Glomerular endothelial cell (primary cell): Measurements from ENCODE around the gene TRIM4. TPM values are rescaled to one million over a fixed set of nuclear protein-coding genes. Genes with fewer than 3 reads are reported as not detected.

Experiments
- DNase-seq: peaks from one replicate; pipeline ENCODE4 v3.0.0-alpha.2; 2011; ENCODE audit warnings: low read depth, low spot score; ENCODE audit errors: extremely low read depth
- total RNA-seq: library from RNA; depleted of rRNA; stranded (reverse); fragments of >200 nt; gene quantifications from 2 replicates; pipeline ENCODE4 v1.2.3, GENCODE V29; 2015

The TRIM4 gene
- total RNA-seq, 1 donor from 2014 or later: 26.7 TPM

DNA sequence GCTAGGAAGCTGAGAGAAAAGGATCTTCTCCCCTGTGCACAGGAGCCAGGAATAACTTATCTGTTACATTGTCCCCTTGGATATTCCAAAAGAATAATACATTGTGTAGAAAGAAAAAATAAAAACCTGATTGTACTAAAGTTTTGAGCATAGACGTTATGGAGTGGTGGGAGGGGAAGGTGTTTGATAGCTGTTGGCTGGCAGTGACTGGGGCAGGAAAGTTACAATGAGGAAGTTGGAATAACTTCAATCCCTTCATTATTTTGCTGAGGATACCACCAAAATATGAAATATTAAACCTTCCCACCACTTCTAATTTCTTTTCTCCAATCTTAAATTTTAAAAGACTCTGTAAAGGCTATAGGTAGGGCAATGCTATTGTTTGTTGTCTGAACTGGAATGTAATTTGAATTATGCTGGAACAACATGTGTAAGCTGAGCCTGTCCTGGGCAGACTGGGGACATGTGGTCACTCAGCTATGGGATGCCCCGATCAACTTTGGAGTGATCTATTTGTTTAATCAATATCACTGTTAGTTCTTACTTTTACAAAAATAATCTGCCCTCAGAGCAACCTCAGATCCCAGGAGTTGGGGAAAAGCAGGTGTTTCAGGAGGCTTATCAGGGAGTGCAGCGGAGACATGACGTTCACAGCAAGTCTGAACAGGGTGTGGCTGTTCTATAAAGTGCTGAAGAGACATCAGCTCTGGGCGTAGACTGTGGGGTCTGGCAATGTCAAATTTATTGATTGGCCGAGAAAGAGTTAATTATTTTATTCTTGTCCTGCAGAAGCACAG is 70.7 kb downstream of the TRIM4 start:
- DNase-seq: no peak

DNA sequence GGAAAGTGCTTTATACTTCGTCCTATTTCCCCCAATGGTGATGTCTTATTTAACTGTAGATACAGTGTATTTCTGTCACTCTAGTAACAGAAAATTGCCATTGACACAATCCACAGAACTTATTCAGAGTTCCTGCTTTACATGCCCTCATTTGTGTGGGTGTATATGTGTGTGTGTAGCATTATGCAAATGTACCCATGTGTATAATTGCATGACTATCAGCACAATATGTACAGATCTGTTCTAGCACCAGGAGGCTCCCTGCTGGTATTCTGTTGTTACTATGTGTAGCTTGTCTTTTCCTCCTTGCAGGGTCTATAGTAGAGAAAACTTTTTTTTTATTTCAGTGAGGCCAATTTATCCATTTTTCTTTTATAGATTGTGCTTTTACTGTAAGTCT is 75.0 kb downstream of the TRIM4 start:
- no peak for DNase-seq

DNA sequence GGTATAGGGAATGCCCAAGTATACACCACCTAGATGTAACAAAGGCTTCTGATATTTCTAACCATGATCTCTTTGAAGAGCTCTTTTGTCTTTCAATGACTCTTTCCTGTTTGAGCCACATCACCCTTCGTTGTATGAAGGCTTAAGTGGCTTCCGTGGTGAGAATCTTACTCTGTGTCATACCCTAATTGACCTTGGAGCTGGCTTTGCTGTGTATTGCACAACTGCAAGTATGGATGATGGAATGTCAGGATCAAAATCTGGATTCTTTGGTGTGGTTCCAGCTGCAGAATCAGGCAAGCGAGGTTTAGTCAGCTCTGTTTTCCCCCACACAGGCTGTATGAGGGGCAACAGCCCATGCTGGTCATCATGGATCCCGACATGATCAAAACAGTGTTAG is 75.5 kb downstream of the TRIM4 start:
- DNase-seq: no peak

DNA sequence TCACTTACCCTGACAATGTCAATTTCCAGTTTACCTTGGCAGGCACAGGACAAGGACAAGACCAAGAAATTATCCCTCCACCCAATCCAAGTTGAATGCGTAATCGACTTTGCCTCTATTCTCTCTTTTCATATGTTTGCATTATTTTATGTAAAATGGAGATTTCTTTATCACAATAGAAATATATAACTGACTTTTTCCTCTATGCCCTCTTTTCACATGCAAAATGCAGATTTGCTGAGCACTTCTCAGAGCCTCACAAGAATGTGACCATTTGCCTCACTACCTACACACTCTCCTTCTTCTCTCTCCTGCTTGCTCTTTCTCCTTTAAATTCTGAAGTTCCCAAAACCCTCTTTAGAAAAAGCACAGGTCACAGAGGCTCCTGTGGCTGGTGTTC is 76.4 kb downstream of the TRIM4 start:
- no peak for DNase-seq

Other genes with a start within 250 kb of the TRIM4 start
- gene CYP3A5, start 239.5 kb downstream of the TRIM4 start, total RNA-seq: 0.10 TPM in 1 of 2 replicates, not detected in the other
- gene CYP3A7, start 184.3 kb downstream of the TRIM4 start, total RNA-seq: not detected in 2 replicates
- not detected in 2 replicates for gene CYP3A4, start 135.3 kb downstream of the TRIM4 start, total RNA-seq
- gene CYP3A43, start 91.5 kb downstream of the TRIM4 start, total RNA-seq: not detected in 2 replicates
- gene OR2AE1, start 42.5 kb downstream of the TRIM4 start, total RNA-seq: not detected in 2 replicates
- 0.99 TPM in 1 of 2 replicates, not detected in the other for gene GJC3, start 10.1 kb upstream of the TRIM4 start, total RNA-seq
- gene AZGP1, start 56.5 kb upstream of the TRIM4 start, total RNA-seq: not detected in 2 replicates
- gene ZKSCAN1, start 96.1 kb upstream of the TRIM4 start, total RNA-seq: 32.9 and 35.5 TPM in 2 replicates
- 7.8 and 8.8 TPM in 2 replicates for gene ZSCAN21, start 130.2 kb upstream of the TRIM4 start, total RNA-seq
- gene ZNF3, start 162.2 kb upstream of the TRIM4 start, total RNA-seq: 28.6 and 30.8 TPM in 2 replicates
- 89.7 and 92.1 TPM in 2 replicates for gene COPS6, start 169.4 kb upstream of the TRIM4 start, total RNA-seq
- gene MCM7, start 181.9 kb upstream of the TRIM4 start, total RNA-seq: 31.3 and 55.0 TPM in 2 replicates
- 23.2 and 26.1 TPM in 2 replicates for gene AP4M1, start 182.1 kb upstream of the TRIM4 start, total RNA-seq
- 49.8 and 71.4 TPM in 2 replicates for gene TAF6, start 199.8 kb upstream of the TRIM4 start, total RNA-seq
- gene CNPY4, start 200.1 kb upstream of the TRIM4 start, total RNA-seq: 23.6 and 37.9 TPM in 2 replicates
- gene MBLAC1, start 207.4 kb upstream of the TRIM4 start, total RNA-seq: 2.3 and 3.9 TPM in 2 replicates
- gene LAMTOR4, start 229.4 kb upstream of the TRIM4 start, total RNA-seq: 137 and 193 TPM in 2 replicates
- gene TRAPPC14, start 239.2 kb upstream of the TRIM4 start, total RNA-seq: 9.3 and 20.0 TPM in 2 replicates
- gene GAL3ST4, start 249.1 kb upstream of the TRIM4 start, total RNA-seq: 1.6 and 2.3 TPM in 2 replicates